ENCODE data around the gene RNF26. TPM values are rescaled to one million over a fixed set of nuclear protein-coding genes. Genes with fewer than 3 reads are reported as not detected.
A peak's percentile ranks its signal among the peaks of the same experiment; 100 is the strongest.

Gene RNF26
- total and polyA plus RNA-seq, 3 donors from 2014 or later: 28.2 to 37.1 (median 31.0) TPM

- Histone ChIP-seq H3K9me3 (no peaks in the 10 kb centered on the region), H3K27ac (no peak overlapping the region), H3K4me1 (no peaks in the 10 kb centered on the region), H3K27me3 (no peaks in the 10 kb centered on the region), H3K4me3 (no peak overlapping the region), H3K36me3 (ENCODE audit: low read depth, missing control alignments) (no peaks in the 10 kb centered on the region)
- DNase-seq: no peak
- TF ChIP-seq POLR2A (IDR thresholded peaks at IDR 0.05): no peak
- no peak for TF ChIP-seq CTCF (IDR thresholded peaks at IDR 0.05)
- 93 to 94% methylated on average over 3 of the region's 3 CpGs for WGBS, 2 donors
- intact Hi-C loops (cut with DNase I; ENCODE audit: low total_unique reads): no loop called here
Measured at GRCh38 chr11:119293461-119293860, 40.9 kb upstream of the RNF26 start.

GRCh38 chr11:119295178-119295577 is 39.1 kb upstream of the RNF26 start:
- TF ChIP-seq POLR2A (IDR thresholded peaks at IDR 0.05) (no peak), CTCF (IDR thresholded peaks at IDR 0.05) (no peak)
- H3K27ac ChIP-seq: no peak overlapping the region
- intact Hi-C loops (cut with DNase I; ENCODE audit: low total_unique reads): no loop called here
- H3K36me3 ChIP-seq (ENCODE audit: low read depth, missing control alignments): no peaks in the 10 kb centered on the region
- no peaks in the 10 kb centered on the region for H3K9me3 ChIP-seq
- H3K4me3 ChIP-seq: no peak overlapping the region
- no peak for DNase-seq
- no peaks in the 10 kb centered on the region for H3K27me3 ChIP-seq
- 58 to 69% methylated on average over 3 of the region's 3 CpGs for WGBS, 2 donors
- no peaks in the 10 kb centered on the region for H3K4me1 ChIP-seq

- Histone ChIP-seq H3K36me3 (ENCODE audit: low read depth, missing control alignments) (no peaks in the 10 kb centered on the region), H3K27me3 (no peaks in the 10 kb centered on the region), H3K4me3 (no peak overlapping the region), H3K9me3 (no peaks in the 10 kb centered on the region), H3K27ac (peak overlapping the region in 1 of 2 donors; percentile 26), H3K4me1 (no peaks in the 10 kb centered on the region)
- no peak for DNase-seq
- TF ChIP-seq POLR2A (IDR thresholded peaks at IDR 0.05) (no peak), CTCF (IDR thresholded peaks at IDR 0.05) (no peak)
- WGBS, 2 donors: 65 to 78% methylated on average over 3 of the region's 3 CpGs
- intact Hi-C loops (cut with DNase I; ENCODE audit: low total_unique reads): no loop called here
Measured at GRCh38 chr11:119297938-119298337, 36.4 kb upstream of the RNF26 start.

GRCh38 chr11:119298726-119299125 is 35.6 kb upstream of the RNF26 start:
- Histone ChIP-seq H3K4me1 (no peaks in the 10 kb centered on the region), H3K27me3 (no peaks in the 10 kb centered on the region), H3K36me3 (ENCODE audit: low read depth, missing control alignments) (no peaks in the 10 kb centered on the region), H3K27ac (peak overlapping the region in 1 of 2 donors; percentile 26), H3K9me3 (no peaks in the 10 kb centered on the region), H3K4me3 (no peak overlapping the region)
- TF ChIP-seq POLR2A (IDR thresholded peaks at IDR 0.05) (no peak), CTCF (IDR thresholded peaks at IDR 0.05) (no peak)
- 75 to 86% methylated on average over 2 of the region's 2 CpGs for WGBS, 2 donors
- DNase-seq: no peak
- intact Hi-C loops (cut with DNase I; ENCODE audit: low total_unique reads): no loop called here

GRCh38 chr11:119299416-119299815 is 34.9 kb upstream of the RNF26 start:
- Histone ChIP-seq H3K4me1 (no peaks in the 10 kb centered on the region), H3K9me3 (no peaks in the 10 kb centered on the region), H3K27me3 (no peaks in the 10 kb centered on the region), H3K4me3 (no peak overlapping the region), H3K36me3 (ENCODE audit: low read depth, missing control alignments) (no peaks in the 10 kb centered on the region), H3K27ac (no peak overlapping the region)
- intact Hi-C loops (cut with DNase I; ENCODE audit: low total_unique reads): no loop called here
- WGBS, 2 donors: 98% methylated on average over 9 of the region's 9 CpGs
- TF ChIP-seq POLR2A (IDR thresholded peaks at IDR 0.05) (no peak), CTCF (IDR thresholded peaks at IDR 0.05) (no peak)
- DNase-seq: no peak
